ENCODE data around the gene EGFL7.

The EGFL7 gene

DNA sequence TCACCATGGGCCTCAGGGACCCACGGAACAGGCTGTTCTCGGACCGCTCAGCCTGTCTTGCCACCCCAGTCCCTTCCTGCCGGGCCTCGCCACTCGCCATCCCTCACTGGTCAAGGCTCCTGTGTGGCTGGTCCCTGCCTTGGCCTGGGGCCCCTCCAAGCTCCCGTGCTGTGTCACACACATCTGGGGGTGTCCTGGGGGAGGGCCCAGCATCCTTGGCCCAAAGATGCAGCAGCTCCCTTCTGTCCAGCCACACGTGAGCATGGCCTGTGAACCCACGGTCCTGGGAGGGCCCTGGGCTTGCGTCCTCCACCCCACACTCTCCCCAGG, 425 bp upstream of the EGFL7 start:
- Histone ChIP-seq H3K4me3 (ENCODE audit: low read depth, low read length) (no peak overlapping the region), H3K36me3 (no peaks in the 10 kb centered on the region), H3K27me3 (peaks cover 10% of the 10 kb centered on the region), H3K4me1 (no peaks in the 10 kb centered on the region; the same call in 1 of the 2 replicates), H3K9me3 (no peaks in the 10 kb centered on the region)
- no peak for TF ChIP-seq CTCF (IDR thresholded peaks at IDR 0.05; ENCODE audit: low read depth, low read length)
- no peak for DNase-seq

DNA sequence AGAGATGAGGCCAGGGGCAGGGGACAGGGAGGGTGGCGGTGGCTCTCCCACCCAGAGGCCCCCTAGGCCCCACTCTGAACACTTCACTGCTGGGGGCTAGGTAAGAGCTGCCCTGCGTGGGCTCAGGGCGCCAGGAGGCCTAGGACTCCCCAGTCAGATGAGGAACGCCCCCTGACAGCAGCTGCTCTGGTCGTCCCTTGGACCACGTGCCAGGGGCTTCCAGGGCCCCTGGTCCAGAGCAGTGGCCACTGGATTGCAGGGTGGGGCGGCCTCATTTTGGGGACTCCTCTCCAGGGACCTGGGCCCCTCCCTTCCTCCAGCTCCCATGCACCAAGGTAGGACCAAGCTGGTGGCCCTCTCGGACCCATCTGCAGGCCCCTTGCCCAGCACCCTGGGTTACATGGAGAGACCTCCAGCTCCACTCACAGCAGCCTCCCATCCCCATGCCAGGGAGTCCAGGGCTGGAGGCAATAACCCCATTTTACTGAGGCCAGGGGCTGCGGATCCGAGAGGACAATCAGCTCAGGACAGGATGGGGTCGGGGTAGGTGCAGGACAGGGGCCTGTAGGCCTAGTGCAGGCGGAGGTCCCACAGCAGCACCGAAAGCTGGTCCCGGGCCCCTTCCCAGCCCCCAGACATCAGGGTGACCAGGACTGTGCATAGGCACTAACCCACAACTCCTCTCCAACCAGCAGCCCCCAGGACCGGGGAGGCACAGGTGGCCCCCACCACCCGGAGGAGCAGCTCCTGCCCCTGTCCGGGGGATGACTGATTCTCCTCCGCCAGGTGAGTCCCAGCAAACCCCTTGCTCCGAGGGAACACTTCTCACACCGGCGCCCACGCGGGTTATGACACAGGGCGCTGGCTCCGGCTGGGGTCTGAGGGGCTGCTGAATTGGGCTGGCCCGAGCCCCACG, 1.5 kb downstream of the EGFL7 start:
- no peak for DNase-seq
- Histone ChIP-seq H3K36me3 (no peaks in the 10 kb centered on the region), H3K27me3 (peaks cover 10% of the 10 kb centered on the region), H3K4me3 (ENCODE audit: low read depth, low read length) (no peak overlapping the region), H3K4me1 (no peaks in the 10 kb centered on the region; the same call in 1 of the 2 replicates), H3K9me3 (no peaks in the 10 kb centered on the region)
- no peak for TF ChIP-seq CTCF (IDR thresholded peaks at IDR 0.05; ENCODE audit: low read depth, low read length)

DNA sequence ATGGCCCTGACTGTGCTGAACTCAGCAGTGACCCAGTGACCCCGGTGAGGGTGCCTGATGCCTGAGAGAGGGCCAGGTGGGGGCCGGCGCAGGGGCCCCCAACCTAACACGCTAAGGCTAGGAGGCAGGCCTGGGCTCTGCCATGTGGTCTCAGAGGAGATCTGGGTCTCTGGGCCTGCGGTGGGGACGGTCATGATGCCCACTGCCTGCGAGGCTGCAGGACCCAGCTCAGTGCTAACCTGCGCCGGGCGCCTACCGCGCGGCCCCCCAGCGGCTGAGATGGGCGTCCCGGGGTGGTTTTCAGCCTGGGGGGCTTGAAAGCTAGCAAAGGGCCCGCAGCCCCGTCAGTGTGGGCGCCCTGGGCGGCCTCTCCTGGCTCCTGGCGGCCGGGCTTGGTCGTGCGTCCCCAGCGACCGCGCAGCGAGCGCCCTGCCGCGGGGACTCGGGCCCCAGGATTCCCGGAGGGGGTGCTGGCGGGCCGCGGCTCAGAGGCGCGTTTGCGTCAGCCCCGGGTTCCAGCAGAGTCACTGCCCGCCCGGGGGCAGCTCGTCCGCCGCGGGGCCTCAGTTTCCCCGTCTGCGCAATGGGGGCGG, 2.5 kb downstream of the EGFL7 start:
- TF ChIP-seq CTCF (IDR thresholded peaks at IDR 0.05; ENCODE audit: low read depth, low read length) = no peak
- no peaks in the 10 kb centered on the region for H3K9me3 ChIP-seq
- no peak overlapping the region for H3K4me3 ChIP-seq (ENCODE audit: low read depth, low read length)
- no peaks in the 10 kb centered on the region for H3K36me3 ChIP-seq
- H3K4me1 ChIP-seq = no peaks in the 10 kb centered on the region; the same call in 1 of the 2 replicates
- no peak for DNase-seq
- peaks cover 10% of the 10 kb centered on the region for H3K27me3 ChIP-seq

DNA sequence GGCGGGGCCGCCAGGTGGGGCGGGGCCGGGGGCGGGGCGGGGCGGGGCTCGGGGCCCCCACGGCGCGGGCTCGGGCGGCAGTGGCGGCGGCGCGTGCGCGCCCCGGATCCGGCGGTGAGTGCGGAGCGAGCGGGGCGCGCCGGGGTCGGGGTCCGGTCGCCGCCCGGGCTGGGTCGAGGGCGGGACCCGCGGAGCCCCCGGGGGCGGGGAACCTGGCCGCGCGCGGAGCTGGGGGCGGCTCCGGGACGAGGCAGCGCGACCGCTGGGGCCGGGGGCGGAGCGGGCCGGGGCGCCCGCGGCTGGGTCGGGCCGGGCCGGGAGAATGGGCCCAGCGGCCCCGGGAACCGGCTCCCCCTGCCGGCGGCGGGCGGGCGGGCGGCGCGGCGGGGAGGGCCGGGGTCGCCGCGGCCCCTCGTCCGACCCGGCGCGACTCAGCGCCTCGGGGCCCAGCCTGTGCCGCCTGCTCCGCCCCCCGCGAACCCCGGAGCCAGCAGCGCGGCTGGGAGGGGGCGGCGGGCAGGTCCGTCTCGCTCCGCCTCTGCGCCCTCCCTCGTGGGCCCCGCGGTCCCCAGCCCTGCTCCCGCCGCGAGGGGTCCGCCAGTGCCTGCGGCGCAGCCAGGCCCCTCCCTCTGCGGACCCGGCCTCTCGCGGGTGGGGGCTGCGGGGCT, 3.1 kb downstream of the EGFL7 start:
- no peaks in the 10 kb centered on the region for H3K36me3 ChIP-seq
- H3K27me3 ChIP-seq = peaks cover 13% of the 10 kb centered on the region
- no peak overlapping the region for H3K4me3 ChIP-seq (ENCODE audit: low read depth, low read length)

GRCh38 chr9:136666372-136667213, 3.9 kb downstream of the EGFL7 start:
- DNase-seq = no peak
- peaks cover 13% of the 10 kb centered on the region for H3K27me3 ChIP-seq

More for the DNA sequence above, 3.1 kb downstream of the EGFL7 start:
- DNase-seq = no peak
- no peak for TF ChIP-seq CTCF (IDR thresholded peaks at IDR 0.05; ENCODE audit: low read depth, low read length)
- H3K9me3 ChIP-seq = no peaks in the 10 kb centered on the region
- H3K4me1 ChIP-seq = peaks cover 4% of the 10 kb centered on the region; the same call in 1 of the 2 replicates

More at GRCh38 chr9:136666372-136667213, 3.9 kb downstream of the EGFL7 start:
- no peak for TF ChIP-seq CTCF (IDR thresholded peaks at IDR 0.05; ENCODE audit: low read depth, low read length)
- no peak overlapping the region for H3K4me3 ChIP-seq (ENCODE audit: low read depth, low read length)
- no peaks in the 10 kb centered on the region for H3K9me3 ChIP-seq
- no peaks in the 10 kb centered on the region for H3K36me3 ChIP-seq
- H3K4me1 ChIP-seq = peaks cover 4% of the 10 kb centered on the region; the same call in 1 of the 2 replicates
